ENCODE data around the gene NXPH2. TPM values are rescaled to one million over a fixed set of nuclear protein-coding genes. Genes with fewer than 3 reads are reported as not detected.

The NXPH2 gene
- total and polyA plus RNA-seq, 2 of the 13 experiments (the other 11 are each of a cell fraction or from before 2014, with no cell fraction given), result not detected

- Histone ChIP-seq H3K27me3 (ENCODE audit: control insufficient read depth in 1 of 2, insufficient read depth in 2 of 2, low read length in 2 of 2) (no peaks in the 10 kb centered on the region), H3K27ac (ENCODE audit: extremely low read length, insufficient read depth, low read length) (no peak overlapping the region), H3K79me2 (ENCODE audit: insufficient read depth, low read length) (no peaks in the 10 kb centered on the region), H3K9ac (ENCODE audit: insufficient read depth, low read depth, low read length) (no peak overlapping the region), H3K36me3 (replicated peaks in 1 of 2; ENCODE audit: control insufficient read depth in 1 of 2, insufficient read depth in 2 of 2, low read length in 2 of 2) (no peaks in the 10 kb centered on the region), H2AFZ (ENCODE audit: low read length) (no peak overlapping the region), H3K4me2 (ENCODE audit: low read depth, low read length) (no peak overlapping the region), H4K20me1 (ENCODE audit: insufficient read depth, low read length) (no peaks in the 10 kb centered on the region), H3K4me1 (ENCODE audit: insufficient read depth, low read length) (no peaks in the 10 kb centered on the region), H3K4me3 (replicated peaks in 1 of 3; ENCODE audit: insufficient read depth in 1 of 3, low read depth in 2 of 3, low read length in 3 of 3) (no peak overlapping the region), H3K9me3 (ENCODE audit: low read length) (no peaks in the 10 kb centered on the region)
- POLR2A ChIA-PET, result no interaction called here
- CTCF ChIA-PET (ENCODE audit: low intra/inter-chr PET ratio, low total read pairs), result no interaction called here
- WGBS (ENCODE audit: low lambda C conversion rate), result 0% methylated on average over 2 of the region's 2 CpGs
- FAIRE-seq, result no peak
- DNase-seq (ENCODE audit: low spot score), result no peak
- in situ Hi-C loops (cut with HindIII; ENCODE audit: extremely low pct_ligation_motif_present, low pct_unique_long_range_greater_than_20kb) (no loop called here), intact Hi-C loops (cut with micrococcal nuclease; ENCODE audit: unreplicated experiment) (no loop called here)
- ATAC-seq, result no peak
- TF ChIP-seq ATF4 (CRISPR knock-in tag; IDR thresholded peaks at IDR 0.05) (0 out of 4 replicates have a peak, but pooled peaks of 1 of the 2 experiments have one; percentile 16), XRCC5 (optimal IDR thresholded peaks at IDR 0.05; ENCODE audit: low read length) (no peak)
- BruUV-seq (replicated peaks), result no TSS peak
These were observed 148.0 kb downstream of the NXPH2 start for GRCh38 chr2:138632066-138632620.

GRCh38 chr2:138630164-138630563 lies 150.0 kb downstream of the NXPH2 start:
- POLR2A ChIA-PET, result no interaction called here
- no peaks in the 10 kb centered on the region for H3K9me3 ChIP-seq (ENCODE audit: low read length)
- intact Hi-C loops (cut with micrococcal nuclease; ENCODE audit: unreplicated experiment) (no loop called here), in situ Hi-C loops (cut with HindIII; ENCODE audit: extremely low pct_ligation_motif_present, low pct_unique_long_range_greater_than_20kb) (no loop called here)
- H3K27me3 ChIP-seq (ENCODE audit: control insufficient read depth in 1 of 2, insufficient read depth in 2 of 2, low read length in 2 of 2), result no peaks in the 10 kb centered on the region
- H2AFZ ChIP-seq (ENCODE audit: low read length), result no peak overlapping the region
- BruUV-seq (replicated peaks), result no TSS peak
- H3K4me3 ChIP-seq (replicated peaks in 1 of 3; ENCODE audit: insufficient read depth in 1 of 3, low read depth in 2 of 3, low read length in 3 of 3), result no peak overlapping the region
- FAIRE-seq (no peak), ATAC-seq (no peak), DNase-seq (ENCODE audit: low spot score) (no peak)
- H3K4me1 ChIP-seq (ENCODE audit: insufficient read depth, low read length), result no peaks in the 10 kb centered on the region
- WGBS (ENCODE audit: low lambda C conversion rate), result 65% methylated on average over 2 of the region's 2 CpGs
- no peaks in the 10 kb centered on the region for H4K20me1 ChIP-seq (ENCODE audit: insufficient read depth, low read length)
- no peak overlapping the region for H3K9ac ChIP-seq (ENCODE audit: insufficient read depth, low read depth, low read length)
- H3K36me3 ChIP-seq (replicated peaks in 1 of 2; ENCODE audit: control insufficient read depth in 1 of 2, insufficient read depth in 2 of 2, low read length in 2 of 2), result no peaks in the 10 kb centered on the region
- no peaks in the 10 kb centered on the region for H3K79me2 ChIP-seq (ENCODE audit: insufficient read depth, low read length)
- H3K27ac ChIP-seq (ENCODE audit: extremely low read length, insufficient read depth, low read length), result no peak overlapping the region
- H3K4me2 ChIP-seq (ENCODE audit: low read depth, low read length), result no peak overlapping the region
- CTCF ChIA-PET (ENCODE audit: low intra/inter-chr PET ratio, low total read pairs), result no interaction called here
- TF ChIP-seq ZNF17 (CRISPR knock-in tag; IDR thresholded peaks at IDR 0.05) (no peak), NFKBIZ (CRISPR knock-in tag; IDR thresholded peaks at IDR 0.05) (no peak), ZNF160 (CRISPR knock-in tag; IDR thresholded peaks at IDR 0.05) (no peak), PPARG (CRISPR knock-in tag; conservative IDR thresholded peaks at IDR 0.05) (no peak), E2F2 (CRISPR knock-in tag; IDR thresholded peaks at IDR 0.05; ENCODE audit: borderline replicate concordance) (no peak), ATF7 (IDR thresholded peaks at IDR 0.05) (no peak), ATF7 (CRISPR knock-in tag; IDR thresholded peaks at IDR 0.05) (no peak), REL (CRISPR knock-in tag; conservative IDR thresholded peaks at IDR 0.05) (no peak), TEF (CRISPR knock-in tag; IDR thresholded peaks at IDR 0.05) (no peak), ZBTB49 (CRISPR knock-in tag; IDR thresholded peaks at IDR 0.05; ENCODE audit: borderline replicate concordance) (no peak)

All from HepG2 (cell line).